Hepatocyte (in vitro differentiated cells): ENCODE measurements around the gene NAT14.

Experiments
- EZH2 ChIP-seq: fragments of 200-600 bp; sonication (generic); IDR thresholded peaks from 2 replicates; pipeline ENCODE4 v1.6.1; 2016; ENCODE audit warnings: antibody characterized with exemption, mild to moderate bottlenecking, borderline replicate concordance
- EZH2phosphoT487 ChIP-seq: fragments of 200-600 bp; sonication (generic); IDR thresholded peaks from one replicate; pipeline ENCODE4 v1.6.1; 2018; ENCODE audit warnings: antibody characterized with exemption, mild to moderate bottlenecking, low read depth, moderate library complexity; ENCODE audit not compliant: unreplicated experiment, severe bottlenecking
- TF ChIP-seq, protein P1 (sequence below): fragments of 200-600 bp; sonication (generic); IDR thresholded peaks from 2 replicates; pipeline ENCODE4 v1.5.1; 2016; ENCODE audit warnings: antibody characterized with exemption, mild to moderate bottlenecking; ENCODE audit not compliant: poor library complexity

- TF ChIP-seq, protein P1, sequence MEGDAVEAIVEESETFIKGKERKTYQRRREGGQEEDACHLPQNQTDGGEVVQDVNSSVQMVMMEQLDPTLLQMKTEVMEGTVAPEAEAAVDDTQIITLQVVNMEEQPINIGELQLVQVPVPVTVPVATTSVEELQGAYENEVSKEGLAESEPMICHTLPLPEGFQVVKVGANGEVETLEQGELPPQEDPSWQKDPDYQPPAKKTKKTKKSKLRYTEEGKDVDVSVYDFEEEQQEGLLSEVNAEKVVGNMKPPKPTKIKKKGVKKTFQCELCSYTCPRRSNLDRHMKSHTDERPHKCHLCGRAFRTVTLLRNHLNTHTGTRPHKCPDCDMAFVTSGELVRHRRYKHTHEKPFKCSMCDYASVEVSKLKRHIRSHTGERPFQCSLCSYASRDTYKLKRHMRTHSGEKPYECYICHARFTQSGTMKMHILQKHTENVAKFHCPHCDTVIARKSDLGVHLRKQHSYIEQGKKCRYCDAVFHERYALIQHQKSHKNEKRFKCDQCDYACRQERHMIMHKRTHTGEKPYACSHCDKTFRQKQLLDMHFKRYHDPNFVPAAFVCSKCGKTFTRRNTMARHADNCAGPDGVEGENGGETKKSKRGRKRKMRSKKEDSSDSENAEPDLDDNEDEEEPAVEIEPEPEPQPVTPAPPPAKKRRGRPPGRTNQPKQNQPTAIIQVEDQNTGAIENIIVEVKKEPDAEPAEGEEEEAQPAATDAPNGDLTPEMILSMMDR: no peak
- TF ChIP-seq EZH2 (no peak), EZH2phosphoT487 (no peak)
Measured at GRCh38 chr19:55439052-55439451, 45.9 kb upstream of the NAT14 start.
